ENCODE measurements around the gene ACP1. TPM values are rescaled to one million over a fixed set of nuclear protein-coding genes. Genes with fewer than 3 reads are reported as not detected.

The ACP1 gene
- total RNA-seq, 2 donors from 2014 or later: 62.0 to 74.2 TPM

GRCh38 chr2:286774-287392 lies 22.1 kb downstream of the ACP1 start:
- intact Hi-C loops (cut with DNase I): loop anchor here (5.0 kb wide), 1 partner anchor 115 kb away; no protein-coding TSS in a partner anchor
- H3K27me3 ChIP-seq: no peaks in the 10 kb centered on the region
- peak; percentile 42 to 60 (median 48) for DNase-seq
- peaks cover 0 to 2% of the 10 kb centered on the region in 2 donors for H3K36me3 ChIP-seq (replicated peaks in 1 of 2; ENCODE audit: insufficient read depth in 1 of 2, low read depth in 2 of 2)
- WGBS, 2 donors: 33 to 39% methylated on average over 20 of the region's 20 CpGs
- H3K9me3 ChIP-seq: no peaks in the 10 kb centered on the region
- TF ChIP-seq CTCF (IDR thresholded peaks at IDR 0.05) (no peak), POLR2A (IDR thresholded peaks at IDR 0.05) (peak in 2 of 3 donors; percentile 66 to 71)
- peak overlapping the region in 1 of 2 donors; percentile 16 for H3K4me3 ChIP-seq
- H3K4me1 ChIP-seq: peaks cover 49% of the 10 kb centered on the region
- H3K27ac ChIP-seq: peak overlapping the region; percentile 46 to 92 (median 90)
- ATAC-seq: peak; percentile 39

GRCh38 chr2:287471-287885 lies 22.7 kb downstream of the ACP1 start:
- peak in 2 of 4 donors; percentile 36 to 53 for DNase-seq
- 6 to 19% methylated on average over 19 to 46 of the region's 46 CpGs for WGBS, 2 donors
- no peak for TF ChIP-seq CTCF (IDR thresholded peaks at IDR 0.05)
- no peak for TF ChIP-seq POLR2A (IDR thresholded peaks at IDR 0.05)
- no peaks in the 10 kb centered on the region for H3K27me3 ChIP-seq
- peak overlapping the region; percentile 16 to 33 for H3K4me3 ChIP-seq
- no peaks in the 10 kb centered on the region for H3K9me3 ChIP-seq
- intact Hi-C loops (cut with DNase I): loop anchor here (5.0 kb wide), 1 partner anchor 115 kb away; no protein-coding TSS in a partner anchor
- peak overlapping the region; percentile 57 to 92 (median 90) for H3K27ac ChIP-seq
- peaks cover 43% of the 10 kb centered on the region for H3K4me1 ChIP-seq
- H3K36me3 ChIP-seq (replicated peaks in 1 of 2; ENCODE audit: insufficient read depth in 1 of 2, low read depth in 2 of 2): no peaks in the 10 kb centered on the region
- peak; percentile 14 for ATAC-seq

GRCh38 chr2:287911-288757 lies 23.4 kb downstream of the ACP1 start, which contains the start of gene ALKAL2:
TSS of gene ALKAL2 (minus strand) at chr2:288091. CDS start at chr2:287835, 256 bp downstream.
- H3K27me3 ChIP-seq: no peaks in the 10 kb centered on the region
- ATAC-seq (peak; percentile 15), DNase-seq (peak in 3 of 4 donors; percentile 40 to 50 (median 44))
- intact Hi-C loops (cut with DNase I): loop anchor here (5.0 kb wide), 1 partner anchor 116 kb away; no protein-coding TSS in a partner anchor
- 0 to 1% methylated on average over 6 to 111 of the region's 128 CpGs for WGBS, 2 donors
- TF ChIP-seq CTCF (IDR thresholded peaks at IDR 0.05) (no peak), POLR2A (IDR thresholded peaks at IDR 0.05) (peak; percentile 26 to 53 (median 42))
- peaks cover 37% of the 10 kb centered on the region for H3K4me1 ChIP-seq
- H3K4me3 ChIP-seq: peak within 1 kb of the TSS; percentile 16 to 33
- no peaks in the 10 kb centered on the region for H3K9me3 ChIP-seq
- H3K27ac ChIP-seq: peak within 1 kb of the TSS; percentile 57 to 92 (median 90)
- H3K36me3 ChIP-seq (replicated peaks in 1 of 2; ENCODE audit: insufficient read depth in 1 of 2, low read depth in 2 of 2): no peaks in the 10 kb centered on the region

GRCh38 chr2:288758-289361 lies 24.1 kb downstream of the ACP1 start:
- Histone ChIP-seq H3K4me3 (peak overlapping the region; percentile 33 to 46), H3K27me3 (no peaks in the 10 kb centered on the region), H3K27ac (peak overlapping the region; percentile 72 to 92 (median 90)), H3K36me3 (replicated peaks in 1 of 2; ENCODE audit: insufficient read depth in 1 of 2, low read depth in 2 of 2) (no peaks in the 10 kb centered on the region), H3K9me3 (no peaks in the 10 kb centered on the region), H3K4me1 (peaks cover 30% of the 10 kb centered on the region)
- TF ChIP-seq POLR2A (IDR thresholded peaks at IDR 0.05) (no peak), CTCF (IDR thresholded peaks at IDR 0.05) (no peak)
- DNase-seq: peak; percentile 58 to 74 (median 66)
- intact Hi-C loops (cut with DNase I): loop anchor here (5.0 kb wide), 1 partner anchor 117 kb away; no protein-coding TSS in a partner anchor
- 0 to 1% methylated on average over 19 to 24 of the region's 42 CpGs for WGBS, 2 donors
- ATAC-seq: peak; percentile 43

All from body of pancreas (tissue), 4 donors.